Uterus (tissue), 4 donors: Measurements from ENCODE around the gene MAP2. TPM values are rescaled to one million over a fixed set of nuclear protein-coding genes. Genes with fewer than 3 reads are reported as not detected.

ENCODE experiments used
- DNase-seq, 2 donors: peaks; one replicate each; pipeline ENCODE4 v3.0.0-alpha.2; 2019 to 2020
- H3K27ac ChIP-seq, 2 donors: fragments of 200-600 bp; sonication (generic); 1 replicate in 1 of 2; 2 replicates in 1 of 2; pipeline ENCODE4 v1.5.1; 2016 to 2018
- H3K27me3 ChIP-seq, 2 donors: fragments of 200-600 bp; sonication (generic); one replicate each; pipeline ENCODE4 v1.5.1; 2018 to 2019; ENCODE audit warnings: control low read depth in 1 of 2
- H3K36me3 ChIP-seq, 2 donors: fragments of 200-600 bp; sonication (generic); one replicate each; pipeline ENCODE4 v1.5.1; 2019; ENCODE audit warnings: control low read depth in 1 of 2
- H3K4me1 ChIP-seq, 2 donors: fragments of 200-600 bp; sonication (generic); one replicate each; pipeline ENCODE4 v1.5.1; 2018 to 2019; ENCODE audit warnings: control low read depth in 1 of 2
- H3K4me3 ChIP-seq, 2 donors: fragments of 200-600 bp; sonication (generic); 1 replicate in 1 of 2; 2 replicates in 1 of 2; pipeline ENCODE4 v1.5.1; 2018 to 2019; ENCODE audit warnings: mild to moderate bottlenecking in 1 of 2
- H3K9me3 ChIP-seq, 2 donors: fragments of 200-600 bp; sonication (generic); one replicate each; pipeline ENCODE4 v1.5.1; 2019; ENCODE audit warnings: control low read depth in 1 of 2
- POLR2A ChIP-seq, 2 donors: fragments of 450-650 bp; IDR thresholded peaks; one replicate each; pipeline ENCODE4 v1.6.1; 2016; ENCODE audit warnings: antibody characterized with exemption in 2 of 2, mild to moderate bottlenecking in 1 of 2, moderate library complexity in 1 of 2
- intact Hi-C: fragments of 100-400 bp; cut with DNase I; formaldehyde crosslinking; loops from one replicate; pipeline ENCODE4 v1.15.1; 2023; ENCODE audit warnings: low total_unique reads
- total RNA-seq, 4 donors: library from RNA; depleted of rRNA in 3 of 4; stranded (reverse); fragments of >200 nt in 3 of 4; gene quantifications; one replicate each; pipeline versions ENCODE4 v1.1.0 to v1.2.4, GENCODE V29; 2014 to 2023
- TF ChIP-seq, protein P1 (sequence below), 4 experiments: fragments of 200-600 bp in 2 of 4; fragments of 450-650 bp in 2 of 4; sonication (generic) in 2 of 4; IDR thresholded peaks; one replicate each; pipeline ENCODE4 v1.5.1; 2016 to 2019; ENCODE audit warnings: antibody characterized with exemption in 4 of 4, mild to moderate bottlenecking in 2 of 4, moderate library complexity in 1 of 4
- donor health status: DM: yes; HTN: yes; CAD: no.

MAP2 gene
- total RNA-seq, 4 donors from 2014 or later: 4.7 to 18.7 (median 7.6) TPM

DNA sequence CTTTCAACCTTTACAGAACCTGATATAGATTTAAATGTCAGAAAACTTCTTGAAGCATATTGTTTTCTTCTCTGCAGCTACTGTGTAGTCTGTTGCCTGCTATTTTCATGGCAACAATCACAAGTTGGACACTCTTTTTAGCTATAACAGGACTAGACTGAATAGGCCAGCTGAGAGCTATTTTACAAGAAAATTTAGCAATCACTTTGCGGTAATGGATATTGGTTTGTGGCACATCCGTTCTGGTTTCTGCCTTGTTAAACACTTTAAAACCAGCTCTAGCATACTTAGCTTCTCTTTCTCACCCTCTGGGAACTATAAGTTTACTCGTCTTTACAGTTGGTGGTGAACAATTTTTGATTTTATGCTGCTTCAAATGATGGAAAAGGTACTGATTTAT is 125.7 kb downstream of the MAP2 start:
- H3K4me1 ChIP-seq: no peaks in the 10 kb centered on the region
- no peak overlapping the region for H3K27ac ChIP-seq
- H3K9me3 ChIP-seq: no peaks in the 10 kb centered on the region
- TF ChIP-seq POLR2A (IDR thresholded peaks at IDR 0.05): no peak
- TF ChIP-seq, protein P1, sequence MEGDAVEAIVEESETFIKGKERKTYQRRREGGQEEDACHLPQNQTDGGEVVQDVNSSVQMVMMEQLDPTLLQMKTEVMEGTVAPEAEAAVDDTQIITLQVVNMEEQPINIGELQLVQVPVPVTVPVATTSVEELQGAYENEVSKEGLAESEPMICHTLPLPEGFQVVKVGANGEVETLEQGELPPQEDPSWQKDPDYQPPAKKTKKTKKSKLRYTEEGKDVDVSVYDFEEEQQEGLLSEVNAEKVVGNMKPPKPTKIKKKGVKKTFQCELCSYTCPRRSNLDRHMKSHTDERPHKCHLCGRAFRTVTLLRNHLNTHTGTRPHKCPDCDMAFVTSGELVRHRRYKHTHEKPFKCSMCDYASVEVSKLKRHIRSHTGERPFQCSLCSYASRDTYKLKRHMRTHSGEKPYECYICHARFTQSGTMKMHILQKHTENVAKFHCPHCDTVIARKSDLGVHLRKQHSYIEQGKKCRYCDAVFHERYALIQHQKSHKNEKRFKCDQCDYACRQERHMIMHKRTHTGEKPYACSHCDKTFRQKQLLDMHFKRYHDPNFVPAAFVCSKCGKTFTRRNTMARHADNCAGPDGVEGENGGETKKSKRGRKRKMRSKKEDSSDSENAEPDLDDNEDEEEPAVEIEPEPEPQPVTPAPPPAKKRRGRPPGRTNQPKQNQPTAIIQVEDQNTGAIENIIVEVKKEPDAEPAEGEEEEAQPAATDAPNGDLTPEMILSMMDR (IDR thresholded peaks at IDR 0.05): no peak
- no peak for DNase-seq
- H3K27me3 ChIP-seq: no peaks in the 10 kb centered on the region
- no peak overlapping the region for H3K4me3 ChIP-seq
- H3K36me3 ChIP-seq: no peaks in the 10 kb centered on the region
- intact Hi-C loops: no loop called here

DNA sequence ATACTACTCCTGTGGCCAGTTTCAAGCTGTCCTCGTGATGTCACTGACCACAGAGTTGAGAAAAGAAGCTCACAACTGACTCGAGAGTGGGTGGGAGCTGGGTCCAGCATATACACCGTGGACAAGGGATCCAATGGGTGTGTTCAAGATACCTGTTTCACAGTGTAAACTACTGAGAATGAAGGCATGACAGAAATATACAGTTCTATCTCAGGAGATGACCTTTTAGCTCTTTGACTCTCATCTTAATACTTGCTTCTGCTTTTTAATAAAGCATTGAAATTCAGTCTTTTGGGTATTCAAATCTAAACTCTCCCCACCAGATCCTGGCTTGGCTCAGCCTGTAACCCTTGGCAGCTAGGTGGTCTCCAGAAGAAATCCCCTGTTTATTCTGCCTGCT is 130.1 kb downstream of the MAP2 start:
- H3K9me3 ChIP-seq: no peaks in the 10 kb centered on the region
- intact Hi-C loops: no loop called here
- no peak for DNase-seq
- no peaks in the 10 kb centered on the region for H3K4me1 ChIP-seq
- no peaks in the 10 kb centered on the region for H3K36me3 ChIP-seq
- no peak overlapping the region for H3K27ac ChIP-seq
- H3K4me3 ChIP-seq: no peak overlapping the region
- TF ChIP-seq, protein P1 (IDR thresholded peaks at IDR 0.05): no peak
- no peak for TF ChIP-seq POLR2A (IDR thresholded peaks at IDR 0.05)
- no peaks in the 10 kb centered on the region for H3K27me3 ChIP-seq

DNA sequence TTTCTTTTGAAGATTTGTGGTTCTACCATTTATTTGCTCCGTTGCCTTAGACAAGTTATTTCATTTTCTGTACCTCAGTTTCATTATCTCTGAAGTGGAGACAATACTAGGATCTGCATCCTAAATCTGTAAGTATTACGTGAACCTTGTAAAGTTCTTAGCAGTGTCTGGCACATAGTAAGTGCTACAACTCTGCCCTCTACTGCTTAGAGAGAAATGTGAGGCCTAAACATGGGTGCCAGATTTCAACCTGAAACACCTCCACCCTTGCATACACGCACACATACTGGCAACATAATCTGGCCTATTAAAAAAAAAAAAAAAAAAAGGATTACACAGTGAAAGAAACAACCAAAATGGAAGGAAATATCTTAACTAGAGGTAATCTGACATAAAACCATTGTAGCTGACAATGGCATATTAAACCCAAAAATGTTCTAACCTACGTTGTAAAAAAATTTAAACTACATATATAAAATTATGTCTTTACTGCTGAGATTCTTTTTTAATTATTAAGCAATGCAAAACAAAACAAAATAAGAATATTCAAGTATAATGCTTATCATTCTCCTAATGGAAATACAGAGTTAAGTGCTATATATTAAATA is 132.6 kb downstream of the MAP2 start:
- TF ChIP-seq, protein P1 (IDR thresholded peaks at IDR 0.05): peak in 2 of 4 experiments; percentile 16 to 28
- TF ChIP-seq POLR2A (IDR thresholded peaks at IDR 0.05): no peak
- H3K4me3 ChIP-seq: no peak overlapping the region
- no peaks in the 10 kb centered on the region for H3K27me3 ChIP-seq
- no peaks in the 10 kb centered on the region for H3K4me1 ChIP-seq
- no peak overlapping the region for H3K27ac ChIP-seq
- intact Hi-C loops: no loop called here
- no peaks in the 10 kb centered on the region for H3K9me3 ChIP-seq
- H3K36me3 ChIP-seq: no peaks in the 10 kb centered on the region
- no peak for DNase-seq

DNA sequence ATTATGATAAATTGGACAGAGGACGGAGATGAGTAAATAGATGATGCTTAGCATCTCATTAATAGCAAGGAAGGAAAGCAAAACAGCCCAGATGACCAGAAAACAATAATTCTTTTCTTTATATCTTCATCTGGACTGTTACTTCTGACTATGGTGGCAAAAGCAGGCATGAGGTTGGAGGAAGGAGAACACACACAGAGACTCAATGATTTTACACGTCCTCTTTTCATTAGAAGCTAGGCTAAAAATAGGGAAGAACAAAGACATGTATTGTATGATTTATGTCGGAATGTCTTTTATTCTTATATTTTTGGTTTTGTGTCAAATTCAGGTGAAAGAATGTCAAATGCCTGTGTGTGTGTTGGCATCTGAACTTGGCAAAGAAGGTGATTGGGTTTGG is 137.1 kb downstream of the MAP2 start:
- TF ChIP-seq POLR2A (IDR thresholded peaks at IDR 0.05): no peak
- TF ChIP-seq, protein P1 (IDR thresholded peaks at IDR 0.05): no peak
- Histone ChIP-seq H3K9me3 (no peaks in the 10 kb centered on the region), H3K36me3 (no peaks in the 10 kb centered on the region), H3K27ac (no peak overlapping the region), H3K27me3 (no peaks in the 10 kb centered on the region), H3K4me3 (no peak overlapping the region), H3K4me1 (no peaks in the 10 kb centered on the region)
- no peak for DNase-seq
- intact Hi-C loops: no loop called here

DNA sequence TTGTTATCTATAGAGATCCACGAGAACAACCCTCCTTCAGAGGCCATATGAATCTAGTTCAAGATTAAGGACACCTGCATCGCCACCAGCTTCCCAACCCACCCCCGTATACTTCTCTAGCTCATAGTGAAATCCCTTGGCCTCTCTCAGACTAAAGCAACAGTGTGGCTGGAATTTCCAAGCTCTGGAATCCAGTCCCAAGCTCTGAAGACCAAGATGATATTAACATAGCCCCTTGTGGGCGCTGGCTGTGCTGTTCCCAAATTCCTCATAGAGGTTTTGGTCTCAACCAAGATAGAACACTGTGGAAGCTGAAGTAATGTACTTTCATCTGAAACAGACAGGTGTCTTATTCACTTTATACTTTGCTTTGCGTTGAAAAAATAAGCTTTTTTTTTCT is 139.6 kb downstream of the MAP2 start:
- no peaks in the 10 kb centered on the region for H3K36me3 ChIP-seq
- TF ChIP-seq, protein P1 (IDR thresholded peaks at IDR 0.05): no peak
- no peak for TF ChIP-seq POLR2A (IDR thresholded peaks at IDR 0.05)
- H3K4me3 ChIP-seq: no peak overlapping the region
- no peaks in the 10 kb centered on the region for H3K4me1 ChIP-seq
- intact Hi-C loops: no loop called here
- no peaks in the 10 kb centered on the region for H3K9me3 ChIP-seq
- no peaks in the 10 kb centered on the region for H3K27me3 ChIP-seq
- no peak overlapping the region for H3K27ac ChIP-seq
- DNase-seq: no peak
